Right hindlimb (tissue), 1 donor: ENCODE results near the gene RASL10A.

Experiments
- DNase-seq: peaks from one replicate; pipeline ENCODE4 v3.0.0-alpha.2; 2018

Gene RASL10A

DNA sequence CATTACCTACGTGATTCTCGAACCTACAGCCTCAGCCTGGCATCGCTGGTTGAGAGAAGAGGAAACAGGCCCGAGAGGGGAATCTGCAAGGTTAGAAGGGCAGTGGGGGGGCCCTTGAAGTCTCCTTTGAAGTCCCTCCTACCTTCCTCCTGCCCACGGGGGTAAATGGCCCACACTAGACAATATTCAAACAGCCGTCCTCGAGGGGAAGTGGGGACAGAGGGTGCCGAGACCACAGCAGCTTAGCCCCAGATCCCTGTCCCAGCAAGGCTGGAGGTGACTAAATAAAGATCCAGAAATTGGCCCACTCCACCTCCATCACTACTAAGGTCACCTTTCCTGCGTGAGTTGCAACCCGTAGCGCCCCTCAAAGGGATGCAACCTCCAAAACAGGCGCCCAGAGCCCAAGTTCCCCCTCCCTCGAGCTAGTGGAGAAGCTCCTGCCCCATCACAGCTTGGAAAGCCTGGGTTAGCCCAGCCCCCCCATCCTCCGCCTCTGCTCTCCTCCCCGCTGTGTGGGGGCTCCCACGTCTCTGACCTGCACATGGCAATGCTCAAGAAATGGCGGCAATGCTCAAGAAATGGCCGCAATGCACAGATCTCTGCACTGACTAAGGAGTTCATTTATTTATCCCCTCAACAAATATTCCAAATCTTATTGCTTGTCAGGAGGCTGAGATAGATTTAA lies 788 bp upstream of the RASL10A start:
- DNase-seq, result peak; percentile 20

DNA sequence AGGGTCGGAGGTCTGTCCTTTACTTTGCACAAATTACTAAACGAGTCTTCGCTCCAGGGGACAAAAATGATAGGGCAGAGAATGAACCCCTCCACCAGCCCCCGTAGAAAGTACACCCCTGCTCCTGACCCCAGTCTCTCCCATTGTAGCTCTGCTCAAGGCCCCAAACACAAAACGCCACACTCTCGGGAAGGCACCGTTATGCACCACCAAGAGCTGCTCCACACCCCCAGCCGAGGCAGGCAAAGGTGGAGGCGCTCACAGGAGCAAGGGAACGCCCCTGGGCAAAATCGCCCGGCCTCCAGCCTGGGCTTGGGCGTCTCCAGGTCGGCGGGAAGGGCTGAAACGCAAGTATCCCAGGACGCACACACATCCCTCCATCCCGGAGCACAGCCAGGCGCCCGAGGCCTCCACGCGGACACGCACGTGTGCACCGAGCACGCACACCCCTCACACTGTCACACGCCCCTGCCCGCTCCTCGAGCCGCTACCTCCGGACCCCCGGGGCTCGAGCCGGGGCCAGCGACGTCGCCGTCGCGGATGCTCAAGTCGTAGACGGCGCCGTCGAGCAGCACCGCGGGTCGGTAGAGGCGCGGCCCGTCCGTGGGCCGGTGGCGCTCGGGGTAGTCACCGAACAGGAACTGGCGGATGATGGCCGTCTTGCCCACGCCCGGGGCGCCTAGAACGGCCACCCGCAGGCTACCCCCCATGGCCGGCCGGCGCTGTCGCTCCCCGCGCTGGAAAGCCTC lies 786 bp downstream of the RASL10A start:
- DNase-seq, result peak; percentile 36

DNA sequence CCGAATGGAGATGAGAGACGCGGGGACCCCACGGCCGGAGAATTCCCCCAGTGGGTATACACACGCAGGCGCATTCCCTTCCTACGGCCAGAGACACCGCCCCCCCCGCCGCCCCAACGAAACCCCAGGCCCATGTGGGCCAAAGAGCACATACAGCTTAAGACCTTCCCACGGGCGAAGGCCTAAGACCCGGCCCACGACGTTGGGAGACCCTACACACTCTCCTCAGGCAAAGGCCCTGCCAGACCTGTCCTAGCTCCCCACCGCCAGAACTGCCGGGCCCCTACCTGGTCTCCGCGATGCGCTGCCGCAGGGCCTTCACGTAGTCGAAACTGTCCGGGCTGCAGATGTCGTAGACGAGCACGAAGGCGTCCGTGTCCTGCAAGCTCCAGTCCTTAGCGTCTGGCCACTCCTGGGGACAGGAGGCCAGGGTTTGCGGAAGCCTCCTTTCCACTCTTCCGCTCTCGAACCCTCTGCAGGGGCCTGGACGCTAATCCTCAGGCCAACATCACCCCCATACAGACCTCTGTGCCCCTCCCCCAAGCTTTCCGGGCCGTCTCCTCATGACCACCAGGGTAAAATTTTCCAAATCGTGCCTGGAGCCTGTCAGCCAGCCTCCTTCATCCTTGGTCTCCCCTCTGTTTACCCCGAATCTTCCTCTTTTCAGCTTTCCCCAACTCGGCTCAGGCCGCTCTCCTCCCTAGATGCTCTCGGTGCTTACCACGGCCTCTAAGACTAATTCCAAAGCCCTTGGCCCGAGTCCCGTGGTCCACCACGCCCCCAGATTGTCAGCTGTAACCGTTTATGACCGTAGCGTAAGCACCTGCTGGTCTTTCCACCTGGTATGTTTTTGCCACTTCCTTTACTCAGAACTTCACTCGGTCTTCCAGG lies 1.7 kb downstream of the RASL10A start:
- DNase-seq, result peak; percentile 38

DNA sequence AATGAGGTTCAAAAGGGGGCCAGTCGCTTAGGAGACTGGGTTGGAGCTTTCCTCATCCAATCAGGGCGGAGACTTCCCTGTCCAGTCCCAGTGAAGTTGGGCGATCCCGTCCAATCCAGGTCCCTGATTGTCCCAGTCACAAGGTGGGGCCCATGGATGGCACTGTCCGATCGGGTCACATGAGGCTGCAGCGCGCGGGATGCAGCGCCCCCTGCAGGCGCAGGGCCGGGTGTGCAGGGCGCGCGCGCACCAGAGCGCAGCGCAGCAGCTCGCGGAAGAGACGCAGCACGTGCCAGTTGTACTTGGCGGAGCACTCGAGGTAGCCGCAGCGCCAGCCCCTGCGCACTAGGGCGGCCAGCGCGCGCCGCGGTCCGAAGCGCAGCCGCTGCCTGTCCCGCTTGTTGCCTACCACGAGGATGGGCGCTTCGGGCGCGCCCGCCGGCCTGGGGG lies 2.3 kb downstream of the RASL10A start:
- DNase-seq, result peak; percentile 76

DNA sequence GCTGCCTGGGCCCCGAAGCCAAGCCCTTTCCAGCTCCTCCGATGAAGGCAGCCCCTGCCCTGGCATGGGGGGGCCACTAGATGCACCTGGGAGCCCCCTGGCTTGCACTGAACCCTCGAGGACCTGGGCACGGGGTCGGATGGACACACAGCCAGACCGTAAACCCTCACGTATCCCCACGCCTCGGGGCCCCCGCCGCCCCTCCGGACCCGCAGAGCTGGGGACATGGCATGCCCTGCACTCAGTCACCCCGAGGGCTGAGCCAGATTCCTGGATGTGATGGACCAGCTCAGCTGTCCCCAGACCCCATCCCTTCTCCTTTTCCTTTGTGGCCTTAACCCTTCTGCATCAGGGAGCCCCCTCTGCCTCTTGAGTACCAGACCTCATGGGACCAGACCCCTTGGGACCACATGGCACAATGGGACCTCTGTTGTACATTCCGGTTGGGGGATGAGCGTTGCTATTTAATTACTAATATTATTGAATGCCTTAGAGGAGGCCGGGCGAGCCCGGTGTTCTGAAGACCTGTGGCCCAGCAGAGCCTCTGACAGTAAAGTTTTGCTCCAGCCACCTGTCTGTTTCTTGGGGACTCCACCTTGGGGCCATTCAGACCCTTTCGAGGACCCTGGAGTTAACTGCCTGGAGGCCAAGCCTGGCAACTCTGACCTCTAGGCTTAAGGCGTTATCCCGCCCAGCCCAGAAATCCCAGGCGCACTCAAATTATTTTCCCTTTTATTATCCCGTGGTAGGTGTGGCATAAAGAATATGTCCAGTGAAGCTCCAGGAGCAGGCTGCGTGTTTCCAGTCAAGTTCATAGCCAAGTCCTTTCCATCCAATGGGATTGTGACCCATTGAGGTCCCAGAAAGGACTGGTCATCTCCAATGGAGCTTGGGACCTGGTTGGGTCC lies 3.0 kb downstream of the RASL10A start:
- DNase-seq, result no peak

DNA sequence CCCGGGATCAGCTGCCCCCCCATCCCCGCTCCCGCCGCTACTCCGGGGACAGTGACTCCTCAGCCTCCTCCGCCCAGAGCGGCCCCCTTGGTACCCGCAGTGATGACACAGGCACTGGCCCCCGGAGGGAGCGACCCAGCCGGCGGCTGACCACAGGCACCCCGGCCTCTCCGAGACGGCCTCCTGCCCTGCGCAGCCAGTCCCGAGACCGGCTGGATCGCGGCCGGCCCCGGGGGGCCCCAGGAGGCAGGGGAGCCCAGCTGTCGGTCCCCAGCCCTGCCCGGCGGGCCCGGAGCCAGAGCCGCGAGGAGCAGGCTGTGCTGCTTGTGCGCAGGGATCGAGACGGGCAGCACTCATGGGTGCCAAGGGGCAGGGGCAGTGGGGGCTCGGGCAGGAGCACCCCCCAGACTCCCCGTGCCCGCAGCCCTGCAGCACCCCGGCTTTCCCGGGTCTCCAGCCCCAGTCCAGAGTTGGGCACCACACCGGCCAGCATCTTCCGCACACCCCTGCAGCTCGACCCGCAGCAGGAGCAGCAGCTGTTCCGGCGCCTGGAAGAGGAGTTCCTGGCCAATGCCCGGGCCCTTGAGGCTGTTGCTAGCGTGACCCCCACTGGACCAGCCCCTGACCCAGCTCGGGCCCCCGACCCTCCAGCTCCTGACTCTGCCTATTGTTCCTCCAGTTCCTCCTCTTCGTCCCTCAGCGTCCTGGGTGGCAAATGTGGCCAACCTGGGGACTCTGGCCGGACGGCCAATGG lies 3.9 kb downstream of the RASL10A start:
- no peak for DNase-seq

DNA sequence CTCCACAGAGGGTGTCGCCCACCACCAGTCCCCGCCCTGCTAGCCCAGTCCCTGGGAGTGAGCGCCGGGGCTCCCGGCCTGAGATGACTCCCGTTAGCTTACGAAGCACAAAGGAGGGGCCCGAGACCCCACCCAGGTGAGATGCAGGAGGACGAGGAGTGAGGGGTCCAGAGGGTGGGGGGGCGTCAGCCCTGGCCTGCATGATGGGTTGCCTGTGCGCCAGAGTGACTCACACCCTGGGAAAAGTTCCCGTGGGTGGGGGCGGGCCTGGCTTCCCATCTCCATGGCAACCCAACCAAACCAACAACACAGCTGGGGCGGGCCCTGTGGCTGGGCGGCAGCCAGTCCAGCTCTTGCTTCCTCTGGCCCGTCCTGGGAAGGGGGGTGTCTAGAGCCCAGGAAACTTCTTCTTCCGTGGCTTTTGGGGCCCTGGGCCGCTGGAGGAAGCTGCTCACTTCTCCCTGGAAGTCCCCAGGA lies 4.6 kb downstream of the RASL10A start:
- peak; percentile 98 for DNase-seq

DNA sequence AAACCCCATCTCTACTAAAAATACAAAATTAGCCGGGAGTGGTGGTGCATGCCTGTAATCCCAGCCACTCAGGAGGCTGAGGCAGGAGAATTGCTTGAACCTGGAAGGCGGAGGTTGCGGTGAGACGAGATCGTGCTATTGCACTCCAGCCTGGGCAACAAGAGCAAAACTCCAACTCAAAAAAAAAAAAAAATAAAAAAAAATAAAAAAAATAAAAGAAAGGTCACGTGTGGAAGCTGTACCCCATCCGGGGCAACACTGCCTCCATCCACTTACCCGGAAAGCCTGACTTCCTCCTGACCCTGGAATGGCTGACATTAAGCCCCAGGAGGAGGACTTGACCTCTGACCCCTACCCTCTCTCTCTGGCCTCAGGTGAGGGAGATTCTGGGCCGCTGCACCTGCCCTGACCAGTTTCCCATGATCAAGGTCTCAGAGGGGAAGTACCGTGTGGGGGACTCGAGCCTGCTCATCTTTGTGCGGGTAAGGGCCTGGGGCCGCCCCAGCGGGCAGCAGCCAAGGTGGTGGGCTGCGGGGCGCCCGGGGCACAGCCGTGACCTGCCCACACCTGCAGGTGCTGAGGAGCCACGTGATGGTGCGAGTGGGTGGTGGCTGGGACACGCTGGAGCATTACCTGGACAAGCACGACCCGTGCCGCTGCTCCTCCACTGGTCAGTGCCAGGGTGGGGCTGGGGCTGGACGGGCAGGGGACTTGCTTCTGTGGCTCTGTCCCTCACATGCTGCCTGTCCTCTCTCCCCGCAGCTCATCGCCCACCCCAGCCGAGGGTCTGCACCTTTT lies 5.2 kb downstream of the RASL10A start:
- peak; percentile 52 for DNase-seq

DNA sequence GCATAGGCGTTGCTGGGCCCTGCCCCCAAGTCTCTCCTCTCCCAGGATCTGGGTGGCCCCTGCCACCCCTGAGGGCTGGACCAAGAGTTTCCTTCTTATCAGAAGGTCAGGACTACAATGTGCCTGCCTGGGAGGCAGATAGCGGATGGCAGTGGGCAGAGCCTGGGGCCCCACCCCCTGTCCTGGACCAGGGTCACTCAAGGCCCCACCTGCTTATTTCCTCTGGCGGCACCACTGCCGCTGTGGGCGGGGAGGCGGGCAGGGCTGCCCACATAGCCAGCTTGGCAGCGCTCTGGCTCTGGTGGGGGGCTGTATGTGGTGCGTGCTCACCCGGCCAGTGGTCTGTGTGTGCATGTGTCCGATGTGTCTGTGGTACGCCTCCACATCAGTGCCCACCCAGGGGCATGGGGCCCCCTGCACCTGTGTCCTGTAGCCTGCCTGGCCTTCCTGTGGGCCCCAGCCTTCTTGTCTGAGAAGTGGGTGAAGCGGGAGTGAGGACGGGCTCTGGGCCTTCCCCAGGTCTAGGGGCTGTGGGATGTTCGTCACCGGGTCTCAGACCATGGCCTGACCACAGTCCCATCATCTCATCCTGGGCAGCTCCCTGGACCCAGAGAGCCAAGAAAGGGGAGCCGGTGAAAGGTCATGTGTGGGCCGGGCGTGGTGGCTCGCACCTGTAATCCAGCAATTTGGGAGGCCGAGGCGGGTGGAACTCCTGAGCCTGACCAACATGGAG lies 6.0 kb downstream of the RASL10A start:
- DNase-seq, result peak; percentile 64

DNA sequence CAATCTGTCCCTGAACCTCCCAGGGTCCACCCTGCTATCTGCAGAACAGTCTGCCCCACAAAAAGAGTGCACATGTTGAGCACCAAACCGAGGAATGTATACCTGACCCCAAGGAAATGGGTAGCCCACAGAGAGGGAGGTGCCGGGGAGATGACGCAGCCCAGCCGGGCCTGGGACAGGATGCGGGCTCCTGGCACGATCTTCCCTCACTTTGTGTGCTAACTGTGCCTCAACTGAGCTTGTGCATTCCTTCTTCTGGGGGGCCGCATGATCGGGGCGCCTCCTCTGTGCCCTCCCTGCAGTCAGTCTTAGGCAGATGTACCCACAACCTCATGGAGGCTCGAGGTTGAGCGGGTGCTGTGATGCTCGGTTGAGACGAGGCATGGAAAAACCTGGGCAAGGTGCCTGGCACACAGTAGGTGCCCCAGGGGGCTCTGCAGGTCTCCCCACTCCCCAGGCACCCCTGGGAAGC lies 6.7 kb downstream of the RASL10A start:
- DNase-seq, result peak; percentile 51

DNA sequence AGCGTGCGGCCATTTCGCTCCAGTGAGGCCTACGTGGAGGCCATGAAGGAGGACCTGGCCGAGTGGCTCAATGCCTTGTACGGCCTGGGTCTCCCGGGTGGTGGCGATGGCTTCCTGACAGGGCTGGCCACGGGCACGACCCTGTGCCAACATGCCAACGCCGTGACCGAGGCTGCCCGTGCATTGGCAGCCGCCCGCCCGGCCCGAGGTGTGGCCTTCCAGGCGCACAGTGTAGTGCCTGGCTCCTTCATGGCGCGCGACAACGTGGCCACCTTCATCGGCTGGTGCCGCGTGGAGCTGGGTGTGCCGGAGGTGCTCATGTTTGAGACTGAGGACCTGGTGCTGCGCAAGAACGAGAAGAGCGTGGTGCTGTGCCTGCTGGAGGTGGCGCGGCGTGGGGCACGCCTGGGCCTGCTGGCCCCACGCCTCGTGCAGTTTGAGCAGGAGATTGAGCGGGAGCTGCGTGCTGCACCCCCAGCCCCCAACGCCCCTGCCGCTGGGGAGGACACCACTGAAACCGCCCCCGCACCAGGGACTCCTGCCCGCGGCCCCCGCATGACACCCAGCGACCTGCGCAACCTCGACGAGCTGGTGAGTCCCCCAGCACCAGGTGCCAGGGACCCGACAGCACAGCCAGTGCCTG lies 7.2 kb downstream of the RASL10A start:
- peak; percentile 38 for DNase-seq

DNA sequence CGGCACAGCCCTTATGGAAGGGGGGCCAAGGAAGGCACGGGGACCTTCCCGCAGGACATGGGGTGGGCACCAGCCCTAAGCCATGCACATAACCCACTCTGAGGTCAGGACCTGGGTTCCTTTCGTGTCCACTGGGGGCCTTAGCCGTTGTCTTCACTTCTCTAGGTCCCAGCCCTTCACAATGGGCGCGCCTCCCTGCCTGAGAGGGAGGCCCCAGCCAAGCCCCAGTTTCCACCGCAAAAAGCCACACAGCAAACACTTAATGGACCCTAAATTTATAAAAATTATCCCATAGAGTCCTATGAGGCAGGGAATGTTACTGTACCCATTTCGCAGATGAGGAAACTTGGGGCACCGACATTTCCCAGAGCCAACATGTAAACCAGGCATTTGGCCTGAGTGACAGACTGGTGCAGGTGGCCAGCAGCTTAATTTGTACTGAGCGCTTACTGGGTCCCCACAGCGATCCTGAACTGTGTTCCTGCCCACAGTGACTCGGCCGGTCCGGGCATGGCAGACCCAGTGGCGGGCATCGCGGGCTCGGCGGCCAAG lies 7.8 kb downstream of the RASL10A start:
- DNase-seq, result peak; percentile 39

DNA sequence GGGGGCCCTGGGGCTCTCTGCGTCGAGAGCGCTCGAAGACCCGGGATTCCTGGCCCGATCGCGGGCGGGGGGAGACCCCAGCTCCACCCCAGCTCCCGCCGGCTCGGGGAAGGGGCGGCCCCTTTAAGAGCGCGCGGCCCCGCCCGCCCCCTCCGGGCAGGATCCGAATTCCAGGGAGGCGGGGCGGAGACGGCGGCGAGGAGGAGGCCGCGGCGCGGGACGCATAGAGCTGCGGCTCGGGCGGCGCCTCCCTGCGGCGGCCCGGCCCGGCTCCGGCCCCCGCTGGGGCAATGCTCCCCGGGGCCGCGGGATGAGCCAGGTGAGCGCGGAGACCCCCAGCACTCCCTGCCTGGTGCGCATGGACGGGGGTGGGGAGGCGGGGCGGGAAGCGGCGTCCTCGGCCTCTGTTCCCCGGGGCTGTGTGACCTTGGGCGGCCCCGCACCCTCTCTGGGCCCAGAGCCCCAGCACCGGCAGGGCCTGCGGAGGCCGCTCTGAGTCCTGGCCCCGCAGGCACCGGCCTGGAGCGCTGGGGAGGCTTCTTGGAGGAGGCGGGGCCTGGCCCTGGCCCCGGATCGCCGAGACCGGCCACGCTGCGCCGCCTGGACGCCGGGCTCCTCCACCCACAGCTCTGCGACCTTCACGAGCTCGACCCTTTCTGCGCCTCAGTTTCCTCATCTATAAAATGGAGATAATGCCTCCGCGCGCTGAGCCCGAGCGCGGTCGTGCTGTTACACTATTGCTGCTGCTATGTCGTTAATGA lies 8.5 kb downstream of the RASL10A start:
- DNase-seq, result peak; percentile 89

DNA sequence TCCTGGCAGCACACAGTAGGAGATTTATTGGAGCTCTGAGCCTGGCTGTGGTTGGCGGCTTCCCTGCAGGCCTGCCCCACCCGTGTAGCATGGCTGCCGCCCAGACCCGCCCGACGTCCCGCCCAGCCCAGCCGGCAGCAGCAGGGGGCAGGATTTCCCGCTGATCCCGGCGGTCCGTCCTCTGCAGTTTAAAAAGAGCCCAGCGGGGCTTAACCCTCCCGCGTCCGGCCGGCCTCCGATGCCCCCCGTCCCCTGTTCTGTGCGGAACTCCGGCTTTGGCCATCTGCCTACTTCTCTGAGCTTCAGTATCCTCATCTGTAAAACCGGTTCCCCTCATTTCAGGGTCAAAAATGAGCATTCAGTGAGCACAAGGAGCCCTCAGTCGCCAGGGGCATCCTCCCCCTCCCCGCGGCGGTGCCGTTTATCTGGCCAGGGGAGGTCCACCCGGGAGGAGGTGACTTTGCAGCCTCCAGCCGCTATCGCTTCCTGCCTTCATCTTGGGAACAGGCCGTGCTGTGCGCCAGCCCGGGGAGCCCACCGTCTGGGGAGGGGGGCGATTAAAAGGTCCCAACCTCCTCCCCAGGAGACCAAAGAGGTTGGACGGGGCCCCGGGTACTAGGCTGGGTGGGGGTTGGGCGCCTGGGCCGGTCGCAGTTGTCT lies 9.2 kb downstream of the RASL10A start, which contains the start of gene GAS2L1:
TSS of gene GAS2L1 (plus strand) at position 476 of the 660 bp plus-strand sequence. CDS start 1,456 bp downstream, outside the sequence.
- DNase-seq, result peak; percentile 93

DNA sequence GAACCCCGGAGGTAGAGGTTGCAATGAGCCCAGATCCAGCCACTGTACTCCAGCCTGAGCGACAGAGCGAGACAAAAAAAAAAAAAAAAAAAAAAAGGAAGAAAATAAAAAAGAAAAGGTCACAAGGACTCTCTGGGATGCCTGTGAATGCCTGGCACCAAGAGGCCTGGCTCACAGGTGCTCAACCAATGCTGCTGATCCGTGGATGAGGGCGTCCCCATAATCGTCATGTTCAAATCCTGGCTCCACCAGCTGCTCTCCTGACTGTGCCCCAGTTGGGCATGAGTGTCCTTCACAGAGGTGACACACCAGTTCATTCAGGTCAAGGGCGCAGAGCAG lies 9.7 kb downstream of the RASL10A start:
- no peak for DNase-seq

DNA sequence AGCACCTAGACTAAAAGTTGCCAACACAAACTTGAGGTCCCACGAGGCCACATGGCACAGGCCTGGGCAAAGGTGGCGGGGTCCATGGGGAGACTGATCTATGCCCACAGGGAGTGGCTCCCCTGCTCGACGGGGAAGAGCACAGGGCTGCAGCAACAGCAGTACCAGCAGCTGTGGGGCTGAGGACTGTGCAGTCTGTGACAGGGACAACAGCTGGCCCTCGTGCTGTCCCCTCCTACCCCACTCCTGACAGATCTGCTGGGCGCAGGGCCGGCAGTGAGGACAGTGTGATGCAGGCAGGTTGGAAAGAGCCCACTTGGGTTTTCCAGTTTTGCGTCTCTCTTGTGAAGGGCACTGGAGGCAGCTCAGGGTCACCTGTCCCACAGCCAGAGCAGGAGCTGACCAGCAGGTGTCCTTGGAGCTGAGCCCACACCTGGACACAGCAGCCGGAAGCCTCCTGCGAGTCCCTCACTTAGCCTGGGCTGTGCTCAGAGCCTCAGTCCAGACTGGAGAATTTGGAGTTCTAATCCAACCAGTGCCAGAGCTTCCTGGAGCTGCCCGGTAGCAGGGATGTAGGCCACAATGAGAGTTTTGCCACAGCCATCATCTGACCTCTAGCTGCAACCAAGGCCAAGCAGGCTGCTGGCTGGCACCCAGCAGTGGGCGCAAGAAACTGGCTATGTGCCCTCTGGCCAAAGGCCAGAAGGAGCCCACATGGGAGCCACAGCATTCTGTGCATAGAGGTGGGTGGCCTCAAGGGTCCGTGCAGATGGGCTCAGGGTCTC lies 12.6 kb downstream of the RASL10A start:
- DNase-seq, result peak; percentile 49

DNA sequence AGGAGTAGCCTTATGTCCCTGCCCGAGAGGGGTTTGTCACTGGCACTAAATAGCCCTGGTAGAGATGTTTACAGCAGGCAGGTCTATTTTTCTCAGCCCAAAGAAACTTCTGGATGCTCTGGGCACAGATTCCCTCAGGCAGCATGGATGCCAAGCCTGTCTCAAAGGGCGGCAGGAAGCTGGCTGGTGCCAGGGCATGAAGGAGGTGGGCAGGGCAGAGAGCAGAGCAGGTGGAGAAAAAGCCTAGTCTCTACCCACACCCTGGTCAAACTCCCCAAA lies 13.2 kb downstream of the RASL10A start:
- DNase-seq, result no peak
